BJ (cell line): Measurements from ENCODE around the gene OSCP1. TPM values are rescaled to one million over a fixed set of nuclear protein-coding genes. Genes with fewer than 3 reads are reported as not detected.

Source experiments
- CTCF ChIA-PET: fragments of 350-600 bp; formaldehyde crosslinking; extraction: SDS; loops from one replicate; lab custom pipeline; 2021; ENCODE audit warnings: antibody characterized with exemption, inconsistent platforms; lab: Yijun Ruan, JAX
- POLR2A ChIA-PET: fragments of 300-600 bp; sonication (Branson Sonifier 250); formaldehyde crosslinking; extraction: SDS; loops from one replicate; lab custom pipeline; 2021; ENCODE audit warnings: antibody characterized with exemption; lab: Charles Lee
- DNase-seq: peaks from one replicate; pipeline ENCODE4 v3.0.0-alpha.2; 2011; ENCODE audit warnings: low read depth
- H3K27me3 ChIP-seq: 2 replicates; pipeline ENCODE4 v1.6.0; 2011; ENCODE audit warnings: low read length; ENCODE audit not compliant: control insufficient read depth, insufficient read depth
- H3K36me3 ChIP-seq: 2 replicates; pipeline ENCODE4 v1.5.1; 2011; ENCODE audit warnings: low read length; ENCODE audit not compliant: control insufficient read depth, insufficient read depth
- H3K4me3 ChIP-seq: 2 replicates; pipeline ENCODE4 v1.5.1; 2011; ENCODE audit warnings: low read depth, mild to moderate bottlenecking, control low read depth, low read length
- CTCF ChIP-seq: IDR thresholded peaks from 2 replicates; pipeline ENCODE4 v1.5.1; 2011; ENCODE audit warnings: low read depth, mild to moderate bottlenecking, control low read depth, inconsistent platforms, low read length, moderate library complexity; ENCODE audit not compliant: insufficient read depth
- polyA plus RNA-seq: library from polyadenylated mRNA; depleted of rRNA; stranded (reverse); fragments of >200 nt; gene quantifications from 2 replicates; pipeline ENCODE4 v1.2.3, GENCODE V29; 2011

The OSCP1 gene
- polyA plus RNA-seq, 1 experiment: 11.5 TPM

- Histone ChIP-seq H3K4me3 (no peak overlapping the region), H3K36me3 (peaks cover 1% of the 10 kb centered on the region; the same call in 1 of the 2 replicates), H3K27me3 (no peaks in the 10 kb centered on the region)
- TF ChIP-seq CTCF: no peak
- ChIA-PET CTCF (interaction anchor here (1.1 kb wide), 1 partner anchor 90 kb away, joined by 4 read pairs; no protein-coding TSS in a partner anchor), POLR2A (no interaction called here)
- no peak for DNase-seq
Measured at GRCh38 chr1:36425791-36426190, 24.5 kb downstream of the OSCP1 start.

DNA sequence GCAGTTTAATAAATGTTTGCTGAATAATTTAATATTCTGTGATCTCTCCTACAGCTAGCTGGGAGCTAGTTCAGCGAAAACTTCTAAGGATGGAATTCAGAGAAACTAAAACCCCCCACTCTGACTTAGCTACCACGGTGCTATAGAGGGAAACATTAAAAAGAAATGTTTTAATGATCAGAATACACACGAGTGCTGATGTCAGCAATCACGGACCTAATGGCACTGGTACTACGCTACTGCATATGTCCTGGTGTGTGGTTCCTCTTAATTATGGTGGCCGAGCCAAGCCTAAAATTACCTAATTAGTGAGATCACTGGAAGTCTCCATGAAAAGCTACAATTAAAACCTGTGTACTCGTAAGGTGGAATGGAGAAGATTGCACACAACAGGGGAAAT is 28.6 kb downstream of the OSCP1 start:
- H3K4me3 ChIP-seq: no peak overlapping the region
- DNase-seq: no peak
- H3K36me3 ChIP-seq: peaks cover 1% of the 10 kb centered on the region; the same call in 1 of the 2 replicates
- POLR2A ChIA-PET: no interaction called here
- no peaks in the 10 kb centered on the region for H3K27me3 ChIP-seq
- TF ChIP-seq CTCF: no peak
- CTCF ChIA-PET: interaction anchor here (0.7 to 4.5 kb wide), 9 partner anchors 10 to 287 kb away, joined by 3 to 46 read pairs (median 3); no protein-coding TSS in a partner anchor

DNA sequence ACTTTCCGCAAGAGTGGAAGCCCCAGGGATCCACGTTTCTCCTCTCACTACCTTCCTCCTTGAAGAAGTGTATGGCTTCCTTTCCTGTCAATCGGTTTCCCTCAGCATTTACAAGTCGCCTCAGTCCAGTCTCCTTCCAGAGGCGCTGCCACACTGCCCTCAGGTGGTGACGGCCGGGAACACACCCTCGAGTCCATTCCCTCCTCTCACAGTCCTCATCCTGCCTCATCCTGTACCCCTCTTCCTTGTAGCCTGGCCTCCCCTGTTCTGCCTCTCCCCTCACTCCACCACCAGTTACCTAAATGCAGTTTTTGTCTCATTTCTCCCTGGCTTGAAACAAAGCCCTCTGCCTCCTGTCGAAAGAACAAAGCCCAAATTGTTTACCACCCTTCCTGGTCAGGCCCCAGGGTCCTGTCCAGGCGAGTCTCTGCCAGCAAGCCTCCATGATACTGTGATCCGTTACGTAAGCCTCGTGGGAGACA is 29.4 kb downstream of the OSCP1 start:
- ChIA-PET CTCF (interaction anchor here (0.8 to 4.5 kb wide), 15 partner anchors 9 to 286 kb away, joined by 3 to 46 read pairs (median 3); partner anchors contain the start of gene TRAPPC3), POLR2A (no interaction called here)
- TF ChIP-seq CTCF: peak; percentile 94
- Histone ChIP-seq H3K27me3 (no peaks in the 10 kb centered on the region), H3K4me3 (no peak overlapping the region), H3K36me3 (peaks cover 1% of the 10 kb centered on the region; the same call in 1 of the 2 replicates)
- DNase-seq: no peak

DNA sequence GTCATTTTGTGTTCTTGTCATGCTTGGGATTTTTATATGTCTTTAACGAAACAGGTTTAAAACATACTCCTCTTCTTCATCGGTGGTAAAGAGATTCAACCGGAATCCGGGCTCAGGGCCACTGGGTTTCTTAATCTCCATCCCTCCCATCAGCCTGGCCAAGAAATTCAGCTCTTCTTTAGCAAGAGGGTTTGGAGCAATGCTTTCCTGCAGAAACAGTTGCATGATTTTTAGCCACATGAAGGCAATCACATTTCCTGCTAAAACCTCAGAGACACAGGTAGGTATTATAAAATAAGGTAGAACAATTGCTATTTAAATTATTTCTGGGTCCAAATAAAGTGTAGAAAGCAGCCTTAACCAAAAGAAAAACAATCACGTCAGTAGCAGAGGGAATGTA is 29.8 kb downstream of the OSCP1 start:
- ChIA-PET CTCF (interaction anchor here (0.7 to 2.6 kb wide), 14 partner anchors 9 to 286 kb away, joined by 3 to 35 read pairs (median 4); partner anchors contain the start of gene TRAPPC3), POLR2A (interaction anchor here (0.6 kb wide), 1 partner anchor 77 kb away, joined by 4 read pairs; no protein-coding TSS in a partner anchor)
- Histone ChIP-seq H3K36me3 (peaks cover 1% of the 10 kb centered on the region; the same call in 1 of the 2 replicates), H3K4me3 (no peak overlapping the region), H3K27me3 (no peaks in the 10 kb centered on the region)
- no peak for DNase-seq
- no peak for TF ChIP-seq CTCF

DNA sequence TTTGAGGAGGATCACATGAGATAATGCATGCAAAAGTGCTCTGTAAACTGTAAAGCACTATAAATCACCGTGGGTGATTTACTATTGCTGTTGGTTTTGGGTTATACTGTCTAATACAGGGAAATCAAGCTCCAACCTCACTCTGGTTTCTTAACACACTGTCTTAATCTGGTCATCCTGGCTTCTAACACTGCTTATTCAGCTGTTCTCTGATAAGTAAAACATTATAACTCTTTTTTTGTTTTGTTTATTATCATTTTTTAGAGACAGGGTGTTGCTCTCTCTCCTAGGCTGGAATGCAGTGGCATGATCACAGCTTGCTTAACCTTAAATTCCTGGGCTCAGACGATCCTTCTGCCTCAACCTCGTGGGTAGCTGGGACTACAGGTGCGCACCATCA is 30.7 kb downstream of the OSCP1 start:
- DNase-seq: no peak
- ChIA-PET CTCF (interaction anchor here (0.7 to 2.6 kb wide), 10 partner anchors 8 to 305 kb away, joined by 3 to 35 read pairs (median 6); partner anchors contain the start of gene TRAPPC3), POLR2A (no interaction called here)
- no peaks in the 10 kb centered on the region for H3K27me3 ChIP-seq
- peaks cover 1% of the 10 kb centered on the region; the same call in 1 of the 2 replicates for H3K36me3 ChIP-seq
- no peak for TF ChIP-seq CTCF
- no peak overlapping the region for H3K4me3 ChIP-seq
